ENCODE data around the gene FCHSD2.

The FCHSD2 gene

GRCh38 chr11:72897506-72897905, 244.6 kb downstream of the FCHSD2 start (continued):
- TF ChIP-seq ZNF138 (tag by site-specific recombination; IDR thresholded peaks at IDR 0.05; ENCODE audit: borderline replicate concordance), result no peak

DNA sequence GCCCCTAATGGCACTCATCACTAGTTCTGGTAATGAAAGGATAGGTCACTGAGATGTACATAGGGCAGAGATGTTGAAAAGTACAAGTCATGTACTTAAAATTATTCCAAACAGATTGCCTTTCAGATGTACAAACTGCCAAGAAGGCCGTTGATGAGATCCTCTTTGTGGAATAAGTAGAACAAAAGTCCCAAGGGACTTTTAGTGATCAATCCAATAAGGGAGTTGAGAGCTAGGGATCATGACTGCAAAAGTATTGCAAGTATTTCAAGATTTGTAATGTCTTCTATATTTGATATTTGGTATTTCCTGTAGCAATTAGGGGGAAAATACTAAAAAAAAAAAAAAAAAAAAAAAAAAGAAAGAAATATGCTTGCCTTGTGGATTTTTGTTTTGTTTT, 245.7 kb downstream of the FCHSD2 start:
- Histone ChIP-seq H3K27ac (ENCODE audit: extremely low read depth, low read depth, low read length) (no peak overlapping the region), H3K4me3 (ENCODE audit: low read depth, low read length) (no peak overlapping the region), H3K36me3 (ENCODE audit: control insufficient read depth in 2 of 2, insufficient read depth in 1 of 2, low read length in 2 of 2) (no peaks in the 10 kb centered on the region), H3K4me1 (ENCODE audit: control insufficient read depth, insufficient read depth, low read length) (no peaks in the 10 kb centered on the region), H3K9me3 (ENCODE audit: control insufficient read depth, insufficient read depth, low read depth, low read length) (no peaks in the 10 kb centered on the region)
- ChIA-PET CTCF (no interaction called here), POLR2A (no interaction called here)
- TF ChIP-seq ZNF621 (tag by site-specific recombination; IDR thresholded peaks at IDR 0.05) (no peak), ZNF274 (IDR thresholded peaks at IDR 0.05; ENCODE audit: low read length) (no peak), ZNF274 (tag by site-specific recombination; IDR thresholded peaks at IDR 0.05; ENCODE audit: borderline replicate concordance) (no peak), ZNF843 (tag by site-specific recombination; IDR thresholded peaks at IDR 0.05) (no peak), ZNF202 (tag by site-specific recombination; IDR thresholded peaks at IDR 0.05; ENCODE audit: borderline replicate concordance) (no peak), ZNF48 (tag by site-specific recombination; IDR thresholded peaks at IDR 0.05) (no peak), KLF8 (tag by site-specific recombination; IDR thresholded peaks at IDR 0.05) (no peak), MYNN (tag by site-specific recombination; IDR thresholded peaks at IDR 0.05; ENCODE audit: borderline replicate concordance) (no peak), ZNF558 (tag by site-specific recombination; IDR thresholded peaks at IDR 0.05) (no peak), ZNF140 (tag by site-specific recombination; IDR thresholded peaks at IDR 0.05) (no peak), ZNF658 (tag by site-specific recombination; IDR thresholded peaks at IDR 0.05) (no peak), ZNF416 (tag by site-specific recombination; IDR thresholded peaks at IDR 0.05) (no peak), ZNF624 (tag by site-specific recombination; IDR thresholded peaks at IDR 0.05) (no peak), SCRT2 (tag by site-specific recombination; IDR thresholded peaks at IDR 0.05) (no peak), WT1 (tag by site-specific recombination; IDR thresholded peaks at IDR 0.05) (no peak), ZNF423 (tag by site-specific recombination; IDR thresholded peaks at IDR 0.05) (no peak), ZNF837 (tag by site-specific recombination; IDR thresholded peaks at IDR 0.05) (no peak), KLF1 (tag by site-specific recombination; IDR thresholded peaks at IDR 0.05) (no peak), ZNF24 (tag by site-specific recombination; IDR thresholded peaks at IDR 0.05) (no peak)
- TF ChIP-seq, protein P1, sequence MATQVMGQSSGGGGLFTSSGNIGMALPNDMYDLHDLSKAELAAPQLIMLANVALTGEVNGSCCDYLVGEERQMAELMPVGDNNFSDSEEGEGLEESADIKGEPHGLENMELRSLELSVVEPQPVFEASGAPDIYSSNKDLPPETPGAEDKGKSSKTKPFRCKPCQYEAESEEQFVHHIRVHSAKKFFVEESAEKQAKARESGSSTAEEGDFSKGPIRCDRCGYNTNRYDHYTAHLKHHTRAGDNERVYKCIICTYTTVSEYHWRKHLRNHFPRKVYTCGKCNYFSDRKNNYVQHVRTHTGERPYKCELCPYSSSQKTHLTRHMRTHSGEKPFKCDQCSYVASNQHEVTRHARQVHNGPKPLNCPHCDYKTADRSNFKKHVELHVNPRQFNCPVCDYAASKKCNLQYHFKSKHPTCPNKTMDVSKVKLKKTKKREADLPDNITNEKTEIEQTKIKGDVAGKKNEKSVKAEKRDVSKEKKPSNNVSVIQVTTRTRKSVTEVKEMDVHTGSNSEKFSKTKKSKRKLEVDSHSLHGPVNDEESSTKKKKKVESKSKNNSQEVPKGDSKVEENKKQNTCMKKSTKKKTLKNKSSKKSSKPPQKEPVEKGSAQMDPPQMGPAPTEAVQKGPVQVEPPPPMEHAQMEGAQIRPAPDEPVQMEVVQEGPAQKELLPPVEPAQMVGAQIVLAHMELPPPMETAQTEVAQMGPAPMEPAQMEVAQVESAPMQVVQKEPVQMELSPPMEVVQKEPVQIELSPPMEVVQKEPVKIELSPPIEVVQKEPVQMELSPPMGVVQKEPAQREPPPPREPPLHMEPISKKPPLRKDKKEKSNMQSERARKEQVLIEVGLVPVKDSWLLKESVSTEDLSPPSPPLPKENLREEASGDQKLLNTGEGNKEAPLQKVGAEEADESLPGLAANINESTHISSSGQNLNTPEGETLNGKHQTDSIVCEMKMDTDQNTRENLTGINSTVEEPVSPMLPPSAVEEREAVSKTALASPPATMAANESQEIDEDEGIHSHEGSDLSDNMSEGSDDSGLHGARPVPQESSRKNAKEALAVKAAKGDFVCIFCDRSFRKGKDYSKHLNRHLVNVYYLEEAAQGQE (tag by site-specific recombination; IDR thresholded peaks at IDR 0.05), result no peak

GRCh38 chr11:72890881-72891280, 251.2 kb downstream of the FCHSD2 start:
- Histone ChIP-seq H3K4me3 (ENCODE audit: low read depth, low read length) (no peak overlapping the region), H3K9me3 (ENCODE audit: control insufficient read depth, insufficient read depth, low read depth, low read length) (no peaks in the 10 kb centered on the region), H3K36me3 (ENCODE audit: control insufficient read depth in 2 of 2, insufficient read depth in 1 of 2, low read length in 2 of 2) (peaks cover 0 to 28% of the 10 kb centered on the region in 2 experiments; a peak in 1 of 3 replicates), H3K27ac (ENCODE audit: extremely low read depth, low read depth, low read length) (no peak overlapping the region), H3K4me1 (ENCODE audit: control insufficient read depth, insufficient read depth, low read length) (no peaks in the 10 kb centered on the region)
- CTCF ChIA-PET, result interaction anchor here (0.6 to 1.3 kb wide), 2 partner anchors 9 to 111 kb away, joined by 3 to 5 read pairs; no protein-coding TSS in a partner anchor
- POLR2A ChIA-PET, result no interaction called here
- TF ChIP-seq ZNF433 (tag by site-specific recombination; IDR thresholded peaks at IDR 0.05; ENCODE audit: low read depth), result no peak
- no peak for TF ChIP-seq ZNF157 (tag by site-specific recombination; IDR thresholded peaks at IDR 0.05)
- no peak for TF ChIP-seq ZNF121 (tag by site-specific recombination; IDR thresholded peaks at IDR 0.05)
- no peak for TF ChIP-seq PATZ1 (tag by site-specific recombination; IDR thresholded peaks at IDR 0.05)
- TF ChIP-seq ZNF324 (tag by site-specific recombination; IDR thresholded peaks at IDR 0.05), result no peak
- no peak for TF ChIP-seq ZNF792 (tag by site-specific recombination; IDR thresholded peaks at IDR 0.05)
- no peak for TF ChIP-seq ZNF362 (tag by site-specific recombination; IDR thresholded peaks at IDR 0.05)
- TF ChIP-seq ZNF248 (tag by site-specific recombination; IDR thresholded peaks at IDR 0.05), result no peak
- no peak for TF ChIP-seq ZNF585B (tag by site-specific recombination; IDR thresholded peaks at IDR 0.05)
- no peak for TF ChIP-seq ZNF423 (tag by site-specific recombination; IDR thresholded peaks at IDR 0.05)
- no peak for TF ChIP-seq ZBTB17 (tag by site-specific recombination; IDR thresholded peaks at IDR 0.05)
- TF ChIP-seq SCRT1 (tag by site-specific recombination; IDR thresholded peaks at IDR 0.05; ENCODE audit: borderline replicate concordance), result no peak

Data from HEK293 (cell line).